ENCODE measurements around the gene ECM2.

GRCh38 chr9:92504881-92505280, 30.9 kb downstream of the ECM2 start:
- no peak for TF ChIP-seq POLR2A (IDR thresholded peaks at IDR 0.05)
- TF ChIP-seq, protein P1, sequence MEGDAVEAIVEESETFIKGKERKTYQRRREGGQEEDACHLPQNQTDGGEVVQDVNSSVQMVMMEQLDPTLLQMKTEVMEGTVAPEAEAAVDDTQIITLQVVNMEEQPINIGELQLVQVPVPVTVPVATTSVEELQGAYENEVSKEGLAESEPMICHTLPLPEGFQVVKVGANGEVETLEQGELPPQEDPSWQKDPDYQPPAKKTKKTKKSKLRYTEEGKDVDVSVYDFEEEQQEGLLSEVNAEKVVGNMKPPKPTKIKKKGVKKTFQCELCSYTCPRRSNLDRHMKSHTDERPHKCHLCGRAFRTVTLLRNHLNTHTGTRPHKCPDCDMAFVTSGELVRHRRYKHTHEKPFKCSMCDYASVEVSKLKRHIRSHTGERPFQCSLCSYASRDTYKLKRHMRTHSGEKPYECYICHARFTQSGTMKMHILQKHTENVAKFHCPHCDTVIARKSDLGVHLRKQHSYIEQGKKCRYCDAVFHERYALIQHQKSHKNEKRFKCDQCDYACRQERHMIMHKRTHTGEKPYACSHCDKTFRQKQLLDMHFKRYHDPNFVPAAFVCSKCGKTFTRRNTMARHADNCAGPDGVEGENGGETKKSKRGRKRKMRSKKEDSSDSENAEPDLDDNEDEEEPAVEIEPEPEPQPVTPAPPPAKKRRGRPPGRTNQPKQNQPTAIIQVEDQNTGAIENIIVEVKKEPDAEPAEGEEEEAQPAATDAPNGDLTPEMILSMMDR (IDR thresholded peaks at IDR 0.05), result no peak

Data from adrenal gland (tissue), 5 donors.